ENCODE results near the gene RWDD4.

Gene RWDD4

DNA sequence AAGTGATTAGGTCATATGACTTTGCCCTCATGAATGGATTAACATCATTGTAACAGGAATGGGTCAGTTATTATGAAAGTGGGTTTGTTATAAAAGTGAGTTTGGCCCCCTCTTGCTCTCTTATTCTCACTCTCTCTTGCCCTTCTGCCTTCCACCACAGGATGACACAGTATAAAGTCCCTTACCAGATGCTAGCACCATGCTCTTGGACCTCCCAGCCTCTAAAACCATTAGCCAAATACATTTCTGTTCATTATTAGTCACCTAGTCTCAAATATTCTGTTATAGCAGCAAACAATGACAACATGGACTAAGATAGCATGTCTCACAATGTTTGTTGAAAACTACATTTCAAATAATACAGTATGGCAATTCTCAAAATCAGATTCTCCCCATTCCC is 59.7 kb downstream of the RWDD4 start:
- no peak for DNase-seq

DNA sequence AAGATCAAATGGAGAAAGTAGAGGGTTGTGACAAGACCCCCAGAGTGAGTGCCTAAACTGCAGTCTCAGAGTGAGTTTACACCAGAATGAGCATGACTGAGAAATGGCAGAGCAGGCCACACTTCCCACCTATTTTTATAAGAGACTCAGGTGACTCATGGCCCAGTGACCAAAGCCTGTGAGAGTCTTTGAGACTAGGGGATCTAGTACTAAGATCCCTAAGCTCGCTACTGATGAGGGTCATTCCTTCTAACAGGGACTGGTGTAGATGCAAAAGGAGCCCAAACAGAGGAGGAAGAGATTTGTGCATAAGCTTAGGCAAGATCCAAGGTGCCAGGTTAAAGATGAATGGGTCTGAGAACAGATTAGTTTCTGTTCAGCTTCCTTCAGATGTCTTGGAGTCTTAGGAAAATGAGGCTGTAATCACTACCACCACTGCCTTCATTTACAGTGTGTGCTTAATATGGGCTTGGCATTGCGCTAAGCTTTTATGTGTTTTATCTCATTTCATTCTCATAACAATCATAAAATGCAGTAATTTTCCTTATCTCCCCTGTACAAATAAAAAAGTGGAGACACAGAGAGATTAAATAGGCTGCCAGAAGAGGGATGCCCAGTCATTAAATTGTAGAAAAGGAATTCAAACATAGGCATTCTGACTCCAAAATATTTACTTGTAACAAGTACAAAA is 62.8 kb downstream of the RWDD4 start:
- DNase-seq, result no peak

DNA sequence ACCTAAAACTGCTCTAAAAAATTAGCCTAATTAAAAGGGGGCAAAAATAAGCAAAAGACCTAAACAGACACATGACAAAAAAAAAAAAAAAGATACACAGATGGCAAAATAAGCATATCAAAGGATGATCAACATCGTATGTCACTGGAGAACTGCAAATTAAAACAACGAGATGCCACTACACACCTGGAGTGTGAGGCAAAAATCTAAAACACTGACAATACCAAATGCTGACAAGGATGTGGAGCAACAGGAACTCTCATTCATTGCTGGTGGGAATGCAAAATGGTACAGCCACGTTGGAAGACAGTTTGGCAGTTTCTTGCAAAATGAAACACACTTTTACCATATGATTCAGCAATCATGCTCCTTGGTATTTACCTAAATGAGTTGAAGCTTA is 64.2 kb downstream of the RWDD4 start:
- no peak for DNase-seq

DNA sequence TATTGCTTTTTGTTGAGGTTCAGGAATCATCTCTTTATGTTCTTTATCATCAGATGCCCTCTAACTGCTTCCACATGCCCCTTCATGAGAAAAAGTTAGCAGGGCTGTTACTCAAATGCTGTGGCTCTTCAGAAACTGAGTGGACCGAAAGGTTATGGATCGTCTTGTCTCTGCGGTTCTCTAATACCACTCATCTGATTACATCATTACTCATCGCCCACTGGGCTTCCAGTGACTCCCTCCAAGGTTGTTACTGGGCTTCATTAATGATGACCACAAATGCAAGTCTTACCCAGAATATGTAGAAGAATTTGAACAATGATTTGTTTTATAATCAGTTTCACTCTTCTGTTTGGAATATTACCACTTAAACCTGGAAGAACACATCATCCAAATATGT is 67.7 kb downstream of the RWDD4 start:
- DNase-seq, result no peak
